CD4-positive, alpha-beta T cell treated with Interleukin-6 at 100 ng/mL for 8 hours (primary cell): ENCODE measurements around the gene DUS3L.

ENCODE experiments used
- DNase-seq: peaks from one replicate; pipeline ENCODE4 v3.0.0-alpha.2; 2020; ENCODE audit warnings: mixed read lengths, low spot score

Gene DUS3L, protein sequence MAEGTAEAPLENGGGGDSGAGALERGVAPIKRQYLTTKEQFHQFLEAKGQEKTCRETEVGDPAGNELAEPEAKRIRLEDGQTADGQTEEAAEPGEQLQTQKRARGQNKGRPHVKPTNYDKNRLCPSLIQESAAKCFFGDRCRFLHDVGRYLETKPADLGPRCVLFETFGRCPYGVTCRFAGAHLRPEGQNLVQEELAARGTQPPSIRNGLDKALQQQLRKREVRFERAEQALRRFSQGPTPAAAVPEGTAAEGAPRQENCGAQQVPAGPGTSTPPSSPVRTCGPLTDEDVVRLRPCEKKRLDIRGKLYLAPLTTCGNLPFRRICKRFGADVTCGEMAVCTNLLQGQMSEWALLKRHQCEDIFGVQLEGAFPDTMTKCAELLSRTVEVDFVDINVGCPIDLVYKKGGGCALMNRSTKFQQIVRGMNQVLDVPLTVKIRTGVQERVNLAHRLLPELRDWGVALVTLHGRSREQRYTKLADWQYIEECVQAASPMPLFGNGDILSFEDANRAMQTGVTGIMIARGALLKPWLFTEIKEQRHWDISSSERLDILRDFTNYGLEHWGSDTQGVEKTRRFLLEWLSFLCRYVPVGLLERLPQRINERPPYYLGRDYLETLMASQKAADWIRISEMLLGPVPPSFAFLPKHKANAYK

DNA sequence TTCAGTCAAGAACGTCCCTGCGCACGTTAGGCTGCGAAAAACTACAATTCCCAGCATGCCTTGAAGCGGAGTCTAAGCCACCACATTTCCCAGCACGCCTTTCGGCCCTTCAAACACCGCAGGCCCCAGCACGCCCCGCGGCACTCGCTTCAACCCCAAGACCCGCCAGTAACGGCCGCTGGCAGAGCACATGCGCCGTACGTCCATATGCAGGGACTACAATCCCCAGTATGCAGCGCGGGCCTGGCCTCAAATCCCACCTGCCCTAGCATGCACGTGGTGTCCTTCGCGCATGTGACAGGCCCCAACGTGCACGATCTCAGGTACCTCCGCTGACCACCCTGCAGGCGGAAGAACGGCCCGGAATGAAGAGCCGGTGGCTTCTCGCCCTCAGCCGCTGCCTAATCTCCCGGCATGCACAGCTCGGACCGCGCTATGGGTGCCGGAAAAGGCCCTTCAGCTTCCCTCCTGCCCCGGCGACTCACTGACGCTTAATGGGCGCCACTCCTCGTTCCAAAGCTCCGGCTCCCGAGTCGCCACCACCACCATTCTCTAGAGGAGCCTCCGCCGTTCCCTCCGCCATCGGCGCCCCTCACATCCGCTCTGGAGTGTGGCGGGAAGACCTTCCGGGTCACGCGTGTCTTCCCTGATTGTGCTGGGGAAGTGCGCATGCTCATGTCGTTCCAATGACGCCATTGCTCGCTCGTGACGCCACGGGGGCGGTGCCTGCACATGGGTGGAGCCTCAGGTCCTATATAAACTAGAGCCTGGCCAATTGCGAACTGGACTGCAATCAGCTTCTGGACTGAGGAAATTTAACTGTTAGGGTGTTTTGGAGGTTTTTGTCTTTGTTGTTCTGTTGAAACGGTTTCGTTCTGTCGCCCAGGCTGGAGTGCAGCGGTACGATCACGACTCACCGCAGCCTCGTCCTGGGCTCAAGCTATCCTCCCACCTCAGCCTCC, at the start of gene DUS3L:
Gene DUS3L (minus strand): TSS at position 605 of the 962 bp plus-strand sequence. CDS start 22 bp downstream, at position 583.
- DNase-seq = peak; percentile 97

DNA sequence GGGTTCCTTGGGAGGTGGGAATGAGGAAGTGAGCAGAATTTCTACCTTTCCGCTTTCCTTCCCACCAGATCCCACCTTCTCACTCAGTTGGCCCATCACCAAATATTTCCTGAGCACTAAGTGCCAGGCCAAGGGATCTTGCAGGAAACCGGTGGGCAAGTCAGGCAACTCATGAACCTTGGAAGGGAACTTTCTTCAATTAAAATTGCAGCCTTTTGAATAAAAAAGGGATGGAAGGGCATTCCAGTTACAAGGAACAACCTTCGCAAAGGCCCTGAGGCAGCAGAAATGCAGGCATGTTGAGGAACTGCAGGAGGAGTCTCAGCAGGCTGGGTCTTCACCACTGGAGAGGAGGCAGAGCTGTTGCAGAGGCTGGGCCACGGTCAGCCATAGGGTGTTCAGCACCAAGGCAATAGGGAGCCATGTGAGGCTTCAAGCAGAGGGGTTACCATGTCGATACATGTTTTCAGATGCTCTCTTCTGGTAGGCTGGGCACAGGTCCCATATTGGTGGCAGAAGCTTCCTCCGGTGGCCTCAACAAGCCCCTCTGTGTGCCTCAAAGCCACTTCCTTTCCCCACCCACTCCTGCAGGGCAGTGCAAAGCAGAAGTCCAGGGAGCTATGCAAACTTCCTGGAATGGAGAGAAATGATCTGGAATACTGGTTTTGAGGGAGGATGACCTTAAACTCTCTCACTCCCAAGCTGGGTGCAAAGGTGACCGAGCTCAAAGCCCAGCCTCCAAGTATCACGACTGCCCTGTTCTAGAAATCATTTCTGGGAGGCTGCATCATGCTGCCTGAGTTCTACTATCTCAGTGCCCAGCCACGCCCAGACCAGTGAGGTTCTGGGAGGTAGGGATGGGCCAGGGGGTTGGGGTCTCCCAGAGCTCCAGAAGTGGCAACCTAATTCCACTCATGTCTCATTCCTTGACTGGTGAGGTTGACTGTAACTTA, 48.4 kb upstream of the DUS3L start, which contains the start of gene FUT6:
Gene FUT6 (minus strand): TSS at position 638 of the 953 bp plus-strand sequence. CDS start 7,135 bp downstream, outside the sequence.
- DNase-seq = no peak

DNA sequence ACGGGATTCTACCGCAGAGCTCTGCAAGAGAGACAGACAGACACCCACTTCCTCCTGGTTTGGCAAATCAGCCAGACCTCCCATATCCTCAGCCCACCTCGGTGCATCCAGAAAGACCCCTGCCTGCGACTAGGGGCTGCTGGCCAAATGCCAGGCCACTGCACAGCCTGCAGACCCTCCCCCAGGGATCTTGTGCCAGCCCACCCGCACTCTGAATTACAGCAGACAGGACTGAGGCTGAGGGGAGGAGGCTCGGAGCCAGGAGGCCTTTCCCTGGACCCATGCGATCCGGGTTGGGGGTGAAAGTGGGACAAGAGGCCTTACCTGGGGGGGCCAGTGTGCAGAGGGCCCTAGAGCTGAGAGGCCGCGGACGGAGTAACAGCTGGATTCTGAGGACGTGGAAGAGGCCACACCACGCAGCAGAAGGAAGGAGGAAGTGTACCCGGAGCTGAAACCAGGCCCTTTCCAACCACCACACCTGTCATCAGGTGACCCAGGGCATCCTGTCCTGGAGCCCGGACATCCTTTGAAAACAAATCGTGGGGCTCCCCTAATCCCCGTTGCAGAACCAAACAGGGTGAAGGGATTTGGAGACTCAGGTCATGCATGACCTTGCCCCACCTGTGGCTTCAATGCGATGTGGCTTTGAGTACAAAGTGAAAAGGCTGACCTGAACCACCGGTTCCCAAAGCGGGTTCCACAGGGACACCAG, 47.5 kb upstream of the DUS3L start:
- no peak for DNase-seq

DNA sequence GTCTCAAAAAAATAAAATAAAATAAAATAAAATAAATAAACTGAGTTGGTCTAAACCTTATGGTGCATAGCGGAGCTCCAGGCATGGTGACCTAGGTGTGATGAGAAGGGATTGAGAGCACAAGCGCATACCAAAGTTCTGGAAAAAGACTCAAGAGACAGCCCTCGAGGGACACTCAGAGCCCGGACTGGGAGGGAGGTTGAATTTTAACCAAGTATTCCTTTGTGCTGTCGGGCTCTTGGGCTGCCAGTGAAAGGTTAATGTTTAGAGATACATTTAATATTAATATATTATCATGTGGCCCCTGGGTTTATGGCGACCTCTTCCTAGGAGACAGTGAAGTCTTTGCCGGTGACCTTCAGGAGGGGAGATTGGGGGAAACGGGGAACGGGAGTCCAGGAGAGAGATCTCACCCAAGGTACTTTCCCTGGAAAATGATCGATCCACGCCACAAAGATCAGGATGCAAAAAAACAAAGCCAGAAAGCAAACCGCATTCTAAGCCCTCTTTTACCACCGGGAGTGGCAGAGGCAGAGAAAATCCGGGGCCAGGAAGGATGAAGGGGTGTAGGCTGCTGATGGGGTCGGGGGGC, 46.9 kb upstream of the DUS3L start:
- no peak for DNase-seq

DNA sequence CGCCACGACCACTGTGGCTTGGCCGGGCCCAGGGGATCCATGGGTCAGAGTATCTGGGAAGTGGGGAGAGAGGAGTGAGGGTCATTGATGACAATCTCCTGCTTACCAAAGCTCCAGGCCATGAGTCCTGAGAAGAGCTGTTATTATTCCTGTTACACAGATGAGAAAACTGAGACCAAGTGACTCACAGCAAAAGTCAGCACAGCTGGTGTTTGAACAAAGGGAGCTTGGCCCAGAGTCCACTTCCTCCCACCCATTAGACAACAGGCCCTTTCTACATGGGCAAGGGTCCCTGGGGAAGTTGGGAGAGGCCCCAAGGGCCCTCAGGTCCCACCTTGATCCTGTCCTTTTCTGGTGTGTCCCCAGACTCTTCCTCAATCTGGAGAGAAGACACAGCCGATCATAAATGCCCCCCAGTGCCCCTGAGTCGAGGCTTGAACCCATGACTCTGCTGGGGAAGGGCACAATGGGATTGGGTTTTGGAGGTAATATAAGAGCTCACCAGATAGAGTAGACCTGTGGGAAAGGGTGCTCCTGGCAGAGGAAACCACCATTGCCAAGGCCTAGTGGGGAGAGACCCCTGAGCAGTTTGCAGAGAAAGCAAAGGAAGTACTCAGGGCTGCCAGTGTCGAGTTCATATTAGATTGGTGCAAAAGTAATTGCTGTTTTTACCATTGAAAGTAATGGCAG, 41.7 kb upstream of the DUS3L start:
- DNase-seq = no peak

DNA sequence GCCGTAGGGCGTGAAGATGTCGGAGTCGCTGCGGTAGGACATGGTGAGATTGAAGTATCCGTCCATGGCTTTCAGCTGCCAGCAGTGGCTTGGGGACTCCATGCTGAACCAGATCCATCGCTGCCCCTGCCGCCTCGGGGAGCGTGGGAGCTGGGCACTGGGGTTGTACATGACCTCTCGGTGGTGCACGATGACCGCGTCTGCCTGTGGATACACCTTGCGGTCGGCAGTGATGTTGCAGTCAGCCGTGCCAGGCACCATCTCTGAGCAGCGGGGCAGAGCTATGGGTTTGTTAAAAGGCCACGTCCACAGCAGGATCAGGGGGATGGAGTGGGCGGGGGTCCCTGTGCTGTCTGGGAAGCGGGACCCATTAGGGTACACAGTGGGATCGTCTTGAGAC, 41.1 kb upstream of the DUS3L start:
- DNase-seq = no peak

DNA sequence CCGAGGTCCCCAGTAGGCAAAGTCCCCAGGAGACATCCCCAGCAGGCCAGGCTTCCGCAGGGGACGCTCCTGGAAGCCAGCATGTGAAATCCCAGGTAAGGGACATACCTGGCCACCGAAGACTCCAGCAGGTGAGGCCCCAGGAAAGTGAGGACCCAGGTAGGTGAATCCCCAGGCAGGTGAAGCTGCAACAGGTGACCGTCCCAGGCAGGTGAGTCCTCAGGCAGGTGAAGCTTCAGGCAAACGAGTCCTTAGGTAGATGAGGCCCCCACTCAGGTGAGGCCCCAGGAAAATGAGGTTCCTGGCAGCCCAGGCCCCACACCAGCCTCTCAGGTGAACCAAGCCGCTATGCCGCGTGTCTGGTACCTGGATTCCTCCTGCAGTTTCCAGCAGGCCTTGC, 40.2 kb upstream of the DUS3L start:
- DNase-seq = no peak

DNA sequence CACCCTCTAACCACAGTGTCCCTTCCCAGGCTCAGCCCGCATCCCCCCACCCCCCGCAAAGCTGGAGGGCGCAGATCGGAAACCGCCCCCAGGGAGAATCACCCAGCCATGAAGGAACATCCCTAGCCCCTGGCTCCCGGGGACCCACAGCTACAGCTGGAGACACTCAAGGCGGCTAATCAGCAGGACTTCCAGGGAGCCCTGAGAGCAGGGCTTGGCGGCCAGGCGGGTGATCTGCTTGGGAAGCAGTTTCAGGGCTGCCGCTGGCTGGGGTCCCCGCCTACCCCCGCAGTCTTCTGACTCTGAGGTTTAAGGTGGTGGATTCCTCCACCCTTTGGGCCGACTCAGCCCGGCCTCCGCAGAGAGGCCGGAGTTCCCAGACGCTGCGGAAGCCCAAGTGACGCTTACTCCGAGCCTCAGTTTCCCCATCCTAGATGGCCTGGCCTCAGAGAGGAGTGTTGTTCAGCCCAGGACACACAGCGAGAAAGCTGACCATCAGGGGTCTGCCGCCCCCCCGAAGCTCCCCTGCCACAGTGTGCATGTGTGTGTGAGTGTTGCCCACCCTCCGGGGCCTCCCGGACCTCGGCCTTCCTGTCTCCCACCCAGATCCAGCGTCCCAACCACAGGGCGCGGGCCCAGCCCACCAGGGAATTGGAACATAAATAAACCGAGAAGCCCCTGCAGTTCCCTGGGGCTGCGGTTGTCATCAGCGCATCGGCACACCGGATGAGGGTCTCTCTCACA, 38.8 kb upstream of the DUS3L start:
- DNase-seq = no peak

DNA sequence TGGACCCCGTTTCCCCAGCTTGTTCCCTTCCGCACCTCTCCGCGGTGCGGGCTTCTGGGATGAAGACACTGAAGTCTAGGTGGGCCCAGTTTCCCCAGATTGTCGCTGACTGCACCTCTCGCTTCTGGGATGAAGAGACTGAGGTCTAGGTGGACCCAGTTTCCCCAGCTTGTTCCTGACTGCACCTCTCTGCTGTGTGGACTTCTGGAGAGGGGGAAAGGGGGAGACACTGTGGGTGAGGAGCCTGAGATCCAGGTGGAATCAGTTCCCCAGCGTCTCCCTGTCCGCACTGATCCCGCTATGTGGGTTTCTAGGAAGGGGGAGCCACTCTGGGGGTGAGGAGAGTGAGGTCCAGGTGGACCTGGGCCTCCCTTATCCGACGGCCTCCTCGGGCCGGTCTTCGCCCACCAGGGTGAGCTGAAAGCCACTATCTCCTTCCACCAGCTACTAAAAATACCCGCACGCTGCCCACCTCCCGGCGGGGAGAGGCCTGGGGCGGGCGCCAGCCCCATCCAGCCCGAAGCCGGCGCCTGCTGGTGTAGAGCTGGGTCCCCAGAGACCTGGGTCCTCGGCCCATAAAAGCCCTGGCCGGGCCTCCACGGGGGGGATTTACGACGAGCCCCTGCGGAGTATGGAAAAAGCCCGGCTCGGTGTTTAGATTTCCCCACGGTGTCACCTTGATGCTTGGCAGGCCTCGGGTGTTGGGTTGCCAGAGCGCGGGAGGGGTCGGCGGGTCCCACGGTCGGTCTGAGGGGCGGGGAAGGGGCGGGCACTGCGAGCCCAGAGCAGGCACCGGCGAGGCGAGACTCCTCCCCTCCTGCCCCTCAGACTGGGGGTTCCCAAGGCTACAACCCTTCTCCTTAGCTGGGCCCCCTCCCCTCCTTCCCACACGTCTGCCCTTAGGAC, 38.0 kb upstream of the DUS3L start:
- no peak for DNase-seq

DNA sequence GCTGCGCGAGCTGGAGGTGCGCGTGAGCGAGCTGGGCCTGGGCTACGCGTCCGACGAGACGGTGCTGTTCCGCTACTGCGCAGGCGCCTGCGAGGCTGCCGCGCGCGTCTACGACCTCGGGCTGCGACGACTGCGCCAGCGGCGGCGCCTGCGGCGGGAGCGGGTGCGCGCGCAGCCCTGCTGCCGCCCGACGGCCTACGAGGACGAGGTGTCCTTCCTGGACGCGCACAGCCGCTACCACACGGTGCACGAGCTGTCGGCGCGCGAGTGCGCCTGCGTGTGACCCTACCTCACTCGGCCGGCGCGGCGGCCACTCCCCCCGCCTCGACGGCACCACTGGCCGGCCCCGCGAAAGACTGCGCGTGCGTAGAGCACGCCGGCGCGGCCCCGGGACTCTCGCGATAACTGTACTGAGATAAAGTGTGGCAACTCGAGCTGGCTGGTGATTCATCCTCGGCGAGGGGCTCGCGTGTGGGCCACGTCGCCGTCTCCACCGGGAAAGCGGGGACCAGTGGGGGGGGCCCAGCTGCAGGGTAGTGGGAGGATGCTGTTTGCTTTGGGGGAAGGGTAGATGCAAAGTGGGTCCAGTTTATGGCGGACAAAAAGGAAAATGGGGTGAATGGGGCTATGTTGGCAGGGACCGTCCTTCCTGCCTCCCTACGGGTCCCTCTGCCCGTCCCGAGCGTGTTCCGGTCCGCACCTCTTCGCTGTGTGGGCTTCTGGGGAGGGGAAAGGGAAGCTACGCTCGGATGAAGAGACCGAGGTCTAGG, 37.1 kb upstream of the DUS3L start:
- DNase-seq = peak; percentile 91

DNA sequence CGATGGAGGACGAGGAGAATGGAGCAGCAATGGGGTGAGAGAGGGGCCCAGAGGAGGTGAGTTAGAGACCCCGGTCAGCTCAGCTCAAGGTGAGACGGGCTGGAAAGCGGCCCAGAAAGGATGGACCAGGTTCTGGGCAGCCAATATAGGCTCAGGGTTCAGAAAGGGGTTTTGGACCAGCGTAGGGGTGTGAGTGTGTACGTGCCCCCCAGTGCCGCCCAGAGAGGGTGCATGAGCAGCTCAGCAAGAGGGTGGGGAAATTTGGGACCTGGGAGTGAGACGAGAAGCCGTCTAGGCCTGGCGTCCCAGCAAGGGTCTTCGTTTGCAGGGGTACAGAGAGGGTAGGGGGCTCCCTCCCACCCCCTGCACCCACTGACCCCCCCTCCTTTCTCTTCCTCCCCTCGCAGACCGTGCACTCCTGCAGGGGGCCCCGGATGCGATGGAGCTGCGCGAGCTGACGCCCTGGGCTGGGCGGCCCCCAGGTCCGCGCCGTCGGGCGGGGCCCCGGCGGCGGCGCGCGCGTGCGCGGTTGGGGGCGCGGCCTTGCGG, 36.5 kb upstream of the DUS3L start:
- DNase-seq = no peak

DNA sequence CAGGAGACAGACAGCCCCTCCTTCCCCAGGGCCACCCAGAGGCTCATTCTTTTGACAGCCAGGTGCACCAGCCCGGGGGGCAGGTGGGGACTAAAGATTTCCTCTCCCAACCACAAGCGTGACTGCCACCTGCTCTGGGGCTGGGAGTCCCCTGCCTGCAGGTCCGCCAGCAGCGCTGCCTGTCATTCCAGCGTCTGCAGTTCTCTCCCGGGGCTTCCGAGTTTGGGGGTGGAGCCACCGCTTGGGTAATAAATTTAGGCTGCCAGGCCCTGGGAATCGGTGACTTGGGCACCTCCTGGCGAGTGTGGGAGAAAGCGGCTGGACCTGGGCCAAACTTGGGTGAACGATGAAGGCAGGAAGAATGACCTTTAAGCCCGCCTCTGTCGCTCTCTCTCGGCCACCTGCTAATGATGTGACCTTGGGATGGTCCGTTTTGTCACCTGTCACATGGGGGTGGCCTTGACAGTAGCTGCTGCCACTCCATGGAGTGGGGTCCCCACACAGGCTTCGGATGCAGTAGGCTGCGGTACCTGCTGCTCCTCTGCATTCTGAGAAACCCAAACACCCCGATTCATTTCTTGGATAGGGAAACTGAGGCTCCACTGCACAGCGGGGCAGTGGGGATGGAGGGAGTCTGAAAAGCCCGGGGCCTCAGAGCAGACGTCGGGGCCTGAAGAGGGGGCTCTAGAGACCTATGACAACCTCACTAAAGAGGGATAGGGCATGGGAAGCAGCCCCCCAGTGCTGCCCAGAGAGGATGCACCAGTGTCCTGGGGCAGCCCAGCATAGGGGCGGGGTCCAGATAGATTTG, 35.8 kb upstream of the DUS3L start:
- DNase-seq = no peak

DNA sequence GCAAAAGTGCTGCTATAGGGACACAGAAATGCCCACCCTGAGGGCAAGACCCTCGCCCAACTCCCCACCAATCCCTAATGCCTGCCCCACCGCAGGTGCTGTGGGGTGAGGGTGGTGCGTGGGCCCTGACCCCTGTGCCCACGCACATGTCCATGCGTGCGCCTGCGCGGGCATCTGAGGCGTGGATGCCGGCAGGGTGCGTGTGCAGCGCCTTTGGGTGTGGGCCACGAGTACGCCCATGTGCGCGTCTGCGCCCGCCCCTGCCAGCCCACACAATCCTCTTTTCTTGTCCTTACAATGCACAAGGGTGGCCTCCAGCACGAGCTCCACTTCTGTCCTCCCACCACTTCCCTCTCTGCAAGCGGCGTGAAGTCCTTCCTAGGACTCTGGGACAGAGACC, 34.2 kb upstream of the DUS3L start:
- no peak for DNase-seq

DNA sequence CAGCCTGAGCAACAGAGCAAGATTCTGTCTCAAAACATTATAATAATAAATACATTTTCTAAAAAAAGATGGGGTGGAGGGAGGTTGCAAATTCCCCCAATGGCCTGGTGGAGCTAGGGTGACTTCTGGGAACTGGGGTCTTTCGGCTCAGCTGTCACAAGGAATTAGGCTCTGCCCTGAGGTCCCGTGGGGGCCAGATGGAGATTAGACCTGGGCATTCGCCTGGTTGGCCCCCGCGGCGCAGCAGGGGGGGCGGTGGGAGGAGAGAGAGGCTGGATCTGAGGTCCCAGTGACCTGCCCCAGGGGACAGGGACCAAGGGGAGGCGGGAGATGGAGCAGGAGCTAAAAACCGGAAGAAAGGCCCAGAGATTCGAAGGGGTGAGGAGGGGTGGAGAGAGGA, 33.8 kb upstream of the DUS3L start:
- DNase-seq = no peak

DNA sequence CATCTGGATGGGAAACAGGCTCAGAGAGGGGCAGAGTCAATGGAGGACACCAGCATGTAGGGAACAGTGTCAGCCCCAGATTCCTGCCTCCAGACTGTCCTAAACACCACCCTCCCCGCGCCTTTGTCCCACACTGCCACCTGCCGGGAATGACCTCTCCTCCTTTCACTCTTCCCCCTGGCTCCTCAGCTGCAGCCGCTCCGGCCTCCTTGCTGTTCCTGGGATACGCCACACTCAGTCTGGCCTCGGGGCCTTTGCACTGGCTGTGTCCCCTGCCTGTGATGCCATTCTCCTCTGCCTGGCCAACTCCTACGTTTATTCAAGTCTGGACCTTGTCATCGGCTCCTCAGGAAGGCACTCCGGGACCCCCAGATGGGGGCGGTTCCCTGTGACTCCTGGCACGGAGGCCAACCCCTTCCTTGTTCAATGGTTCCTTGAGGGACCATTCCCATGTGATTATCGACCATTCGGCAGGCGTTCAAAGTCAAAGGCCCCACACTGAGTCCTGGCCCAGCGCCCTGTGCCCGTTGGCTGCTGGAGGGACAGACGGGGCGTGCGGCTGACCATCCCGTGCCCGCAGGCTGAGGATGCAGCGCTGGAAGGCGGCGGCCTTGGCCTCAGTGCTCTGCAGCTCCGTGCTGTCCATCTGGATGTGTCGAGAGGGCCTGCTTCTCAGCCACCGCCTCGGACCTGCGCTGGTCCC, 32.8 kb upstream of the DUS3L start:
- DNase-seq = no peak
